GM12873 (cell line): ENCODE results near the gene GLT8D2.

Experiments
- CTCF ChIP-seq: IDR thresholded peaks from 2 replicates; pipeline ENCODE4 v1.5.1; 2012; ENCODE audit warnings: low read depth, mild to moderate bottlenecking, moderate library complexity, low read length, control low read depth; ENCODE audit not compliant: insufficient read depth; ENCODE audit errors: missing control alignments

The GLT8D2 gene

DNA sequence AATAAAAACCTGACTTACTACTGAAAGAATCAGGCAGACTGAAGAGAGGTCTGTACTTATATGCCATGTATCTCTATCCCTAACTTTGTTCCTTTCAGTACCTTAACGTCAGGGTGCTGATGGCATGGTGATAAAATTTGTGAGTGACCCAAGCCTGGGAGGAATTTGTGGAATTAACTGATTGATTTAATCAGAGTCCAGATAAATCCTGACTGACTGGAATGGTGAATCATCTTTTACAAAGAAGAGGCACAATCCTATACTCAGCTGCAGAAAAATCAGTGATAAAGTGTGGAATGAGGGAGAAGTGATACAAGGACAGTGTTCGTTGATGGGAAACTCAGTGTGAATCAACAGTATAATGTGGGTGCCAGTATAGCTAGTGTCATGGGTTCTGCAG lies 80.6 kb downstream of the GLT8D2 start:
- no peak for TF ChIP-seq CTCF

GRCh38 chr12:103966736-103967135 lies 83.3 kb downstream of the GLT8D2 start:
- no peak for TF ChIP-seq CTCF

DNA sequence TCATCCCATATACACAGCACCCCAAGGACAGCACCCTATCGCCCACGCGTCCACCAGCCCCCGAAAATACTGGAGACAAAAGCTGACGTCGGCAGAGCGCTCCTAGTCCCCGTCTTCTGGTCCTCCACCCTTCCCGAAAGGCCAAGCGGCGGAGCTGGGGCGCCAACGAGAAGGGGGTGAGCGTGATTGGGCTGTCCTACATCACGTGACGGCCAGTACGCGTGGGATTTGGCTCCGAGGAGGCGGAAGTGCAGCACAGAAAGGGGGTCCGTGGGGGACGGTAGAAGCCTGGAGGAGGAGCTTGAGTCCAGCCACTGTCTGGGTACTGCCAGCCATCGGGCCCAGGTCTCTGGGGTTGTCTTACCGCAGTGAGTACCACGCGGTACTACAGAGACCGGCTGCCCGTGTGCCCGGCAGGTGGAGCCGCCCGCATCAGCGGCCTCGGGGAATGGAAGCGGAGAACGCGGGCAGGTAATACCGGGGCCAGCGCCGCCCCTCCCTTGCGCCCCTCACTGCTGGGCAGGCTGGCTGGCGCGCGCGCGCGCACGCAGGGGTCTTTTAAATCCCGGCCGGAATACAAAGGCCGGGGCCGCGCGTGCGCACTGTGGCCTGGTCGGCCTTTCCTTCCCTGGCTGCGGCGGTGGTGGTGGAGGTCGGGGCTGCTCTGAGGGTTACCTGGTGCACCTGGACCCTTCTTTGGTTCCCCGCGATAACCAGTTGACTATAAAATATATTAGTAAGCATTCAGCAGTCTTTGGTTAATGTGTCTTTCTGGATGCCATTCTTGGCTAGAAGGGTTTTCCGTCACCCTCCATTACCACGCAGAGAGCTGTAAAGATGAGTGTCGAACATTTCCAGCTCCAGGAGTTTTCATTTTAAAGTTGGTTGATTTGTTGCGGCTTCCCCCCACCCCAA lies 84.1 kb downstream of the GLT8D2 start, which contains the start of gene TDG:
Gene TDG (plus strand): TSS at position 283 of the 915 bp plus-strand sequence. CDS start 166 bp downstream, at position 449.
- no peak for TF ChIP-seq CTCF

GRCh38 chr12:103965255-103965589 lies 84.8 kb downstream of the GLT8D2 start:
- no peak for TF ChIP-seq CTCF

DNA sequence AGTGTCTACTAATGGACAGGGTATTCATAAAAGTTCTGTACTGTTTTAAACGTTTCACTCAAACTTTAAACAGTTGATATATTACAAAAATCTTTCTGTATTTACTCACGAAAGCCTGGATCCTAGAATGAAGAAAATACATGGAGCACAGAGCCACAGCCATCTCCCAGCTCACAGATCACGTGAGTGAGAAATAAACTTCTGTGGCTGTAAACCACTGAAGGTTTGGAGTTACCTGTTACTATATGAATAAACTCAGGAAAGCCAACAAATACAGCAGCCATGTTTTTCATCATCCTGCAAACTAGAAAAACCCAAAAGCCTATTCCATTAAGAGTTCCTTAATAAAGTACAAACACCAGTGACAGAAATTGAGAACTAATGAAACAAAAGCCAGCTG lies 85.2 kb downstream of the GLT8D2 start:
- no peak for TF ChIP-seq CTCF

DNA sequence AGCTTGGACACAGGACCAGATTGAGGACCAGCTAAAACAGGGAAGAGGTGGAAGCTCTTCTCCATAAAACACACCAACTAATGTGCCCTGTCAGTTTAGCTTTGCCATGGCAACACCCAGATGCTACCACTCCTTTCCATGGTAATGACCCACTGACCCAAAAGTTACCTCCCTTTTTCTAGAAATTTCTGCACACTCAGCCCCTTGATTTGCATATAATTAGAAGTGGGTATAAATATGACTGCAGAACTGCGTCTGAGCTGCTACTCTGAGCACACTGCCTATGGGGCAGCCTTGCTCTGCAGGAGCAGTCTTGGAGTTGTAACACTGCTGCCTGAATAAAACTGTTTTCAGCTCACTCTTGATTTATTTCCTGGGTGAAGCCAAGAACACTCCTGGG lies 87.5 kb downstream of the GLT8D2 start:
- no peak for TF ChIP-seq CTCF

DNA sequence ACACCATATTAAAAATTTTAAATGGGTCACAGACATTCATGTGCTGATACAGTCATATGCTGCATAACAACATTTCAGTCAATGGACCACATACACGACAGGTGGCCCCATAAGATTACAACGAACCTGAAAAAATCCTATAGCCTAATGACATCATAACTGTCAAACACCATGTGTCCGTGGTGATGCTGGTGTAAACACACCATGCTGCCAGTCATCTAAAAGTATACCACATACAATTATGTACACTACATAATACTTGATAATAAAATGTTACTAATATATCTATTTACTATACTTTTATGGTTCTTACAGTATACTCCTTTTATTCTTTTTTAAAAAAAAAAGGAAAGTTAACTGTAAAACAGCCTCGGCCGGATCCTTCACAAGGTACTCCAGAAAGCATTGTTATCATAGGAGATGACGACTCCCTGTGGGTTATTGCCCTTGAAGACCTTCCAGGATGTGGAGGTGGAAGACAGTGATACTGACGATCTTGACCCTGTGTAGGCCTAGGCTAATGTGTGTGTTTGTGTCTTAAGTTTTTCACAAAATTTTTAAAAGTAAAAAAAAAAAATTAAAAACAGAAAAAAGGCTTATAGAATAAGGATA lies 89.3 kb downstream of the GLT8D2 start:
- TF ChIP-seq CTCF = no peak
